GM18511 (cell line): ENCODE results near the gene NCAM2.

Source experiments
- ATAC-seq: cut with Tn5 transposase; IDR thresholded peaks from one replicate; pipeline ENCODE4 v1.9.1; 2021; ENCODE audit warnings: mild to moderate bottlenecking, moderate library complexity; ENCODE audit not compliant: unreplicated experiment

The NCAM2 gene

GRCh38 chr21:21163904-21164303 is 165.7 kb downstream of the NCAM2 start:
- ATAC-seq, result peak; percentile 76

GRCh38 chr21:21165063-21165645 is 166.9 kb downstream of the NCAM2 start:
- ATAC-seq, result no peak

- no peak for ATAC-seq
Observed at GRCh38 chr21:21174676-21175075, 176.5 kb downstream of the NCAM2 start.

GRCh38 chr21:21175798-21176334 is 177.7 kb downstream of the NCAM2 start:
- no peak for ATAC-seq

- ATAC-seq, result no peak
Observed at GRCh38 chr21:21177353-21177986, 179.3 kb downstream of the NCAM2 start.

GRCh38 chr21:21179619-21180298 is 181.6 kb downstream of the NCAM2 start:
- no peak for ATAC-seq

GRCh38 chr21:21182401-21183010 is 184.3 kb downstream of the NCAM2 start:
- ATAC-seq, result no peak

- ATAC-seq, result no peak
Observed at GRCh38 chr21:21183092-21183491, 184.9 kb downstream of the NCAM2 start.

GRCh38 chr21:21184771-21185528 is 186.7 kb downstream of the NCAM2 start:
- ATAC-seq, result no peak

GRCh38 chr21:21187579-21187978 is 189.4 kb downstream of the NCAM2 start:
- ATAC-seq, result no peak

GRCh38 chr21:21188513-21189195 is 190.4 kb downstream of the NCAM2 start:
- ATAC-seq, result no peak

GRCh38 chr21:21195417-21195943 is 197.3 kb downstream of the NCAM2 start:
- no peak for ATAC-seq

- no peak for ATAC-seq
Observed at GRCh38 chr21:21196087-21196486, 197.9 kb downstream of the NCAM2 start.

- no peak for ATAC-seq
Observed at GRCh38 chr21:21196848-21197247, 198.6 kb downstream of the NCAM2 start.

GRCh38 chr21:21199342-21200102 is 201.3 kb downstream of the NCAM2 start:
- no peak for ATAC-seq

GRCh38 chr21:21200103-21200938 is 202.1 kb downstream of the NCAM2 start:
- ATAC-seq, result no peak

GRCh38 chr21:21200939-21201615 is 202.9 kb downstream of the NCAM2 start:
- no peak for ATAC-seq

- no peak for ATAC-seq
Observed at GRCh38 chr21:21203822-21204339, 205.7 kb downstream of the NCAM2 start.
